Skeletal muscle satellite cell (primary cell): ENCODE results near the gene RNASE9.
"Not testable (repeated sequence)": the region's sequence is repeated elsewhere in the genome, so short reads cannot be mapped to it uniquely, and the experiment has no call there.

Experiments
- H3K27me3 ChIP-seq: 2 replicates; pipeline ENCODE4 v1.7.0; 2013; ENCODE audit warnings: low read length; ENCODE audit not compliant: control insufficient read depth, insufficient read depth
- H3K36me3 ChIP-seq: 2 replicates; pipeline ENCODE4 v1.7.0; 2013; ENCODE audit warnings: mild to moderate bottlenecking, control low read depth, low read length; ENCODE audit not compliant: insufficient read depth
- H3K4me1 ChIP-seq: 2 replicates; pipeline ENCODE4 v1.7.0; 2013; ENCODE audit warnings: low read length; ENCODE audit not compliant: control insufficient read depth, insufficient read depth
- H3K4me2 ChIP-seq: 2 replicates; pipeline ENCODE4 v1.7.0; 2013; ENCODE audit warnings: mild to moderate bottlenecking, low read length
- H3K4me3 ChIP-seq: 2 replicates; pipeline ENCODE4 v1.7.0; 2013; ENCODE audit warnings: low read length
- H3K9ac ChIP-seq: 2 replicates; pipeline ENCODE4 v1.7.0; 2013; ENCODE audit warnings: mild to moderate bottlenecking, low read depth, low read length, moderate library complexity
- H3K9me3 ChIP-seq: replicated peaks from 2 replicates; pipeline ENCODE4 v1.7.0; 2013; ENCODE audit warnings: mild to moderate bottlenecking, control low read depth, low read length

The RNASE9 gene

DNA sequence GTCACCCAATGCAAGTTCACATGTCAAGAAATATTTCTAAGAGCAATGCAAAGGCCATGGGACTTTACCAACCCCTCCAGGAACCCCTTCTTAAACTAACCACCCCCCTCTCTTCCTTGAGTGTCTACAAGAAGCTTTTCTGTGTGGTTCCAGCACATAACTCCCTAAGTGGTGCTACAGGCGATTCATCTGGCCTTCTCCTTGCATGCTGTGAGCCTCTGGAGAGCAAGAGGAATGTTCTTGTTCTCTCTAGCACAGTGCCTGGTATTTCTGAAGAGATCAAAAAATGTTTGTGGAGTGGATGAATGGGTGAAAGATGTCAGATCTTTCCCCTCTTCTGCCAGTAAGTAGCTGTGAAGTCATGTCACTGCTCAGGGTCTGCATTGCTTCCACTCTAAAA is 36.3 kb upstream of the RNASE9 start:
- Histone ChIP-seq H3K9me3 (no peaks in the 10 kb centered on the region), H3K27me3 (peaks cover 11% of the 10 kb centered on the region), H3K36me3 (no peaks in the 10 kb centered on the region), H3K4me1 (no peaks in the 10 kb centered on the region), H3K4me2 (no peak overlapping the region), H3K9ac (no peak overlapping the region), H3K4me3 (no peak overlapping the region)

GRCh38 chr14:20595726-20596125 is 34.9 kb upstream of the RNASE9 start:
- H3K4me2 ChIP-seq, H3K9ac ChIP-seq, H3K9me3 ChIP-seq, H3K4me1 ChIP-seq, H3K4me3 ChIP-seq, H3K36me3 ChIP-seq: not testable (repeated sequence)
- H3K27me3 ChIP-seq = peaks cover 21% of the 10 kb centered on the region

- no peak overlapping the region for H3K4me2 ChIP-seq
- H3K9me3 ChIP-seq = no peaks in the 10 kb centered on the region
- H3K36me3 ChIP-seq = no peaks in the 10 kb centered on the region
- no peak overlapping the region for H3K4me3 ChIP-seq
- H3K9ac ChIP-seq = no peak overlapping the region
- H3K4me1 ChIP-seq = no peaks in the 10 kb centered on the region
- peaks cover 28% of the 10 kb centered on the region for H3K27me3 ChIP-seq
These were observed 31.7 kb upstream of the RNASE9 start for GRCh38 chr14:20592574-20592973.

DNA sequence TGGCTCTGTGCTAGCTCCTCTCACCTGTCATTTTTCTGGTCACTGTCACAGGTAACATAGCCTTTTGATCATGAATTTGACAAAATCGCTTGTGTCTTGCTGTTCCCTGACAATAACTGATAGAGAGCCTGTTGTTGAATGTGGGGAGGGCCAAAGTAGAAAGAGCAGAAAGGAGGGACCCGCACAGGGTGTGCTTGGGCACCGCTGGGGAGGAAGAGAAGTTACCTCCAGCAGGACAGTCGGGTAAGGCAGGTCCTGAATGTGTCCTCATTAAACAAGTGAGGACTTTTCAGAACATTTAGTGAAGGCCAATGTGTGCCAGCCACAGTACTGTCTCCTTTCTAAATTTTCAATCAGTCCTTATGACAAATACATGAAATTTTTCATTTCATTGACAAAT is 30.4 kb upstream of the RNASE9 start, which contains the start of gene RNASE12:
RNASE12 (minus strand) TSS at position 142 of the 400 bp plus-strand sequence. CDS start 653 bp downstream, outside the sequence.
- no peaks in the 10 kb centered on the region for H3K9me3 ChIP-seq
- no peaks in the 10 kb centered on the region for H3K4me1 ChIP-seq
- no peaks in the 10 kb centered on the region for H3K36me3 ChIP-seq
- H3K4me3 ChIP-seq = no peak within 1 kb of the TSS
- no peak within 1 kb of the TSS for H3K4me2 ChIP-seq
- no peak within 1 kb of the TSS for H3K9ac ChIP-seq
- peaks cover 28% of the 10 kb centered on the region for H3K27me3 ChIP-seq

- Histone ChIP-seq H3K4me3 (no peak within 1 kb of the TSS), H3K27me3 (peaks cover 50% of the 10 kb centered on the region), H3K4me1 (no peaks in the 10 kb centered on the region), H3K4me2 (no peak within 1 kb of the TSS), H3K9ac (no peak within 1 kb of the TSS), H3K36me3 (no peaks in the 10 kb centered on the region), H3K9me3 (no peaks in the 10 kb centered on the region)
These were observed 26.8 kb upstream of the RNASE9 start, which contains the start of gene RNASE11 for GRCh38 chr14:20587489-20588154. RNASE11 (minus strand) TSS chr14:20588001.

DNA sequence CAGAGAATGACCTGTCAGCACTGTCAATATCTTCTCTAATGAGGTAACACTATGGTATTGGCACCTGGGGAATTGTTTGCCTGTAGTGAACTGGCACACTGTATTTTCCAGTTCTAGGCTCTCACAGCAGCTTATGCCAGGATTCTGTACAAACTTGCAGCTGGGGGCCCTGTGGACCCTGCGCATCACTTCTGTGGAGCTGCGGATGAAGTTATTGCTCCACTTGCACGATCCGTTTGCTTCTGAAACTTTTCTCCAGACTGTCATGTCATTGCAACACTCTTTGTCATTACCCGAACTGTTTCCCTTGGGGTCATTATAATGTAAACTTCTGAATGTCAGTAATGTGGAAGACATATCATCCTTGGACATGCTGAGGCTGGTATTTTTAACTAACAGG is 23.1 kb upstream of the RNASE9 start:
- no peak overlapping the region for H3K4me2 ChIP-seq
- no peaks in the 10 kb centered on the region for H3K9me3 ChIP-seq
- no peak overlapping the region for H3K4me3 ChIP-seq
- H3K9ac ChIP-seq = no peak overlapping the region
- no peaks in the 10 kb centered on the region for H3K4me1 ChIP-seq
- H3K27me3 ChIP-seq = peaks cover 29% of the 10 kb centered on the region
- no peaks in the 10 kb centered on the region for H3K36me3 ChIP-seq

DNA sequence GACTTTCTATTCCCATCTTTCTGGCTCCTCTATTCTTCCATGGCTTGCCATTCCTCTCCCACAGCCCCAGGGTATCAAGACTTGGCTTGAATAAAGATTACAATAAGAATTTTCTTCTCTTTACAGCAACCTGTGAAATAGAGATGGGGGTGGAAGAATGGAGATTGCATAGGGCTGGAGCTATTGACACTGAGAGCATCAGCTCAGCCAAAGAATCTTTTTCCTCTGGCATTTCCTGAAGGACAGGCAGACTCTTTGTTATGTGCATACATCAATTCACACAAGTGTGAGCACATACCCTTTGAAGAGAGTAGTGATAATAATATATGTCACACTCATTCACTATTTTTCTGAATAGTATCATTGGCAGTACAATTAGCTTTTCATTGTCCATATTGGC is 22.3 kb upstream of the RNASE9 start:
- no peaks in the 10 kb centered on the region for H3K36me3 ChIP-seq
- no peak overlapping the region for H3K9ac ChIP-seq
- no peak overlapping the region for H3K4me3 ChIP-seq
- H3K4me2 ChIP-seq = no peak overlapping the region
- no peaks in the 10 kb centered on the region for H3K4me1 ChIP-seq
- H3K9me3 ChIP-seq = no peaks in the 10 kb centered on the region
- H3K27me3 ChIP-seq = peaks cover 26% of the 10 kb centered on the region

GRCh38 chr14:20580242-20580641 is 19.4 kb upstream of the RNASE9 start:
- Histone ChIP-seq H3K9me3 (no peaks in the 10 kb centered on the region), H3K4me3 (no peak overlapping the region), H3K4me1 (no peaks in the 10 kb centered on the region), H3K4me2 (no peak overlapping the region), H3K9ac (no peak overlapping the region), H3K36me3 (no peaks in the 10 kb centered on the region), H3K27me3 (peaks cover 26% of the 10 kb centered on the region)

- no peak overlapping the region for H3K9ac ChIP-seq
- H3K4me1 ChIP-seq = no peaks in the 10 kb centered on the region
- no peaks in the 10 kb centered on the region for H3K36me3 ChIP-seq
- H3K27me3 ChIP-seq = peaks cover 15% of the 10 kb centered on the region
- H3K4me3 ChIP-seq = no peak overlapping the region
- no peak overlapping the region for H3K4me2 ChIP-seq
- H3K9me3 ChIP-seq = no peaks in the 10 kb centered on the region
These were observed 18.1 kb upstream of the RNASE9 start for GRCh38 chr14:20578784-20579502.

GRCh38 chr14:20578325-20578724 is 17.5 kb upstream of the RNASE9 start:
- Histone ChIP-seq H3K4me1 (no peaks in the 10 kb centered on the region), H3K4me3 (no peak overlapping the region), H3K27me3 (peaks cover 11% of the 10 kb centered on the region), H3K36me3 (no peaks in the 10 kb centered on the region), H3K4me2 (no peak overlapping the region), H3K9me3 (no peaks in the 10 kb centered on the region), H3K9ac (no peak overlapping the region)

DNA sequence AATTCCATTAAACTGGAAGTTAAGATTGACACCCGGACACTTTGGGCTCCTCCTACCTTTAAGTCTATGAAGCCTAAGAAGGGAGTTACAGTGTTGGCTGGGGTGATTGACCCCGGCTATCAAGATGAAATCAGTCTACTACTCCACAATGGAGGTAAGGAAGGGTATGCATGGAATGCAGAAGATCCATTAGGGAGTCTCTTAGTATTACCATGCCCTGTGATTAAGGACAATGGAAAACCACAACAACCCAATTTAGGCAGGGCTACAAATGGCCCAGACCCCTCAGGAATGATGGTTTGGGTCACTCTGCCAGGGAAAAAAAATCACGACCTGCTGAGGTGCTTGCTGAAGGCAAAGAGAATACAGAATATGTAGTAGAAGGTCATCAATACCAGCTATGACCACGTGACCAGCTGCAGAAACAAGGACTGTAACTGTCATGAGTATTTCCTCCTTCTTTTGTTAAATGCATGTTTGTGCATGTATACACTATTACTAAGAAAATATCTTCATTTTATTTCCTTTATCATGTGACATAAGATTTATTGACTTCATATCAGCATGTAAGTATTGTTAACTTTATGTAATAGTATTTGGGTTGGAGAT is 11.6 kb upstream of the RNASE9 start:
- not testable (repeated sequence) for H3K4me1 ChIP-seq

More for the DNA sequence above, 11.6 kb upstream of the RNASE9 start:
- not testable (repeated sequence) for H3K4me3 ChIP-seq, H3K36me3 ChIP-seq, H3K27me3 ChIP-seq, H3K4me2 ChIP-seq, H3K9me3 ChIP-seq, H3K9ac ChIP-seq
